Transverse colon (tissue), 4 donors: ENCODE data around the gene SH2D7. TPM values are rescaled to one million over a fixed set of nuclear protein-coding genes. Genes with fewer than 3 reads are reported as not detected.
A peak's percentile ranks its signal among the peaks of the same experiment; 100 is the strongest.

Experiments used
- DNase-seq: peaks from one replicate; pipeline ENCODE4 v3.0.0-alpha.2; 2019
- H3K27ac ChIP-seq, 4 donors: fragments of 200-600 bp; sonication (generic); 2 replicates each; pipeline ENCODE4 v1.5.1; 2016 to 2018; ENCODE audit warnings: inconsistent platforms in 4 of 4
- H3K27me3 ChIP-seq: fragments of 200-600 bp; sonication (generic); 2 replicates; pipeline ENCODE4 v1.5.1; 2017; ENCODE audit warnings: inconsistent platforms
- H3K36me3 ChIP-seq, 4 donors: fragments of 200-600 bp; sonication (generic); 2 replicates each; pipeline ENCODE4 v1.5.1; 2017 to 2019; ENCODE audit warnings: inconsistent platforms in 4 of 4
- H3K4me1 ChIP-seq, 4 donors: fragments of 200-600 bp; sonication (generic); 2 replicates each; pipeline ENCODE4 v1.5.1; 2017 to 2020; ENCODE audit warnings: inconsistent platforms in 4 of 4
- H3K4me3 ChIP-seq, 4 donors: fragments of 200-600 bp; sonication (generic); 1 replicate in 1 of 4; 2 replicates in 3 of 4; pipeline versions ENCODE4 v1.5.1 to v1.6.1; 2017 to 2019; ENCODE audit warnings: inconsistent platforms in 4 of 4
- H3K9me3 ChIP-seq, 2 donors: fragments of 200-600 bp; sonication (generic); 2 replicates each; pipeline ENCODE4 v1.5.1; 2017 to 2019; ENCODE audit warnings: inconsistent platforms in 2 of 2
- EP300 ChIP-seq: sonication (generic); formaldehyde crosslinking; IDR thresholded peaks from one replicate; pipeline ENCODE4 v1.6.1; 2017; ENCODE audit warnings: antibody characterized with exemption, low read depth
- POLR2A ChIP-seq: fragments of 450-650 bp; IDR thresholded peaks from one replicate; pipeline ENCODE4 v1.6.1; 2016; ENCODE audit warnings: antibody characterized with exemption, mild to moderate bottlenecking, moderate library complexity
- POLR2AphosphoS5 ChIP-seq, 3 donors: sonication (generic); formaldehyde crosslinking; IDR thresholded peaks; one replicate each; pipeline ENCODE4 v1.6.1; 2016; ENCODE audit warnings: antibody characterized with exemption in 3 of 3
- WGBS, 2 donors: methylation state at CpG; one replicate each; pipeline ENCODE4 v1.1.5; 2018; ENCODE audit warnings: low coverage in 1 of 2; 5-methylcytosine and 5-hydroxymethylcytosine counted together
- in situ Hi-C, 4 donors: fragments of 200-750 bp; cut with MboI; loops; one replicate each; pipeline versions ENCODE4 v1.15.0 to v1.15.1; 2017; ENCODE audit warnings: low sequenced_read_pairs in 3 of 4, low pct_ligation_motif_present in 1 of 4, low pct_unique_long_range_greater_than_20kb in 1 of 4
- intact Hi-C: fragments of 100-400 bp; cut with DNase I; formaldehyde crosslinking; loops from one replicate; pipeline ENCODE4 v1.15.1; 2023; ENCODE audit warnings: low total_unique reads
- total RNA-seq, 4 donors: library from RNA; depleted of rRNA; stranded (reverse); fragments of >200 nt; gene quantifications; one replicate each; pipeline ENCODE4 v1.1.0, GENCODE V29; 2016
- TF ChIP-seq, protein P1 (sequence below), 5 experiments: fragments of 200-600 bp in 3 of 5; fragments of 450-650 bp in 2 of 5; sonication (generic) in 3 of 5; IDR thresholded peaks; 1 replicate in 2 of 5; 2 replicates in 3 of 5; pipeline ENCODE4 v1.5.1; 2016 to 2017; ENCODE audit warnings: antibody characterized with exemption in 5 of 5, inconsistent platforms in 3 of 5, mild to moderate bottlenecking in 2 of 5, moderate library complexity in 1 of 5

The SH2D7 gene
- total RNA-seq, 4 donors from 2014 or later: 6.0 to 9.7 (median 9.3) TPM; not detected in 1

DNA sequence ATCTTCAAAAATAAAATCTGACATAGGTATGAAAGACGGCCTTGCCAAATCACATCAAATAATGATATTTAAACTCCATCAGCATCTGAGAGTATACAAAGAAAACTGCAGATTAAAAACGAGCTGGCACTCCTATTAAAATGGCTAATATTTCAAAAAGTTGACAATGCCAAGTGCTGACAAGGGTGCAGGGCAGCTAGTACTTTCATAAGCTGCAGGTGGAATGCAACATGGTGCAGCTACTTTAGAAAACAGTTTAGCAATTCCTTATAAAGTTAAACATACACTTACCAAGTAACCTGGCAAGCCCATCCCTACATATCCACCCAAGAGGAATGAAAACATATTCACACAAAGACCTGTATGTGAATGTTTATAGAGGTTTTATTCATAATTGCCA is 37.8 kb upstream of the SH2D7 start:
- no peak overlapping the region for H3K27ac ChIP-seq
- H3K36me3 ChIP-seq: peaks cover 0 to 5% (median 0%) of the 10 kb centered on the region in 4 donors
- H3K4me3 ChIP-seq: no peak overlapping the region
- H3K9me3 ChIP-seq: no peaks in the 10 kb centered on the region
- TF ChIP-seq, protein P1, sequence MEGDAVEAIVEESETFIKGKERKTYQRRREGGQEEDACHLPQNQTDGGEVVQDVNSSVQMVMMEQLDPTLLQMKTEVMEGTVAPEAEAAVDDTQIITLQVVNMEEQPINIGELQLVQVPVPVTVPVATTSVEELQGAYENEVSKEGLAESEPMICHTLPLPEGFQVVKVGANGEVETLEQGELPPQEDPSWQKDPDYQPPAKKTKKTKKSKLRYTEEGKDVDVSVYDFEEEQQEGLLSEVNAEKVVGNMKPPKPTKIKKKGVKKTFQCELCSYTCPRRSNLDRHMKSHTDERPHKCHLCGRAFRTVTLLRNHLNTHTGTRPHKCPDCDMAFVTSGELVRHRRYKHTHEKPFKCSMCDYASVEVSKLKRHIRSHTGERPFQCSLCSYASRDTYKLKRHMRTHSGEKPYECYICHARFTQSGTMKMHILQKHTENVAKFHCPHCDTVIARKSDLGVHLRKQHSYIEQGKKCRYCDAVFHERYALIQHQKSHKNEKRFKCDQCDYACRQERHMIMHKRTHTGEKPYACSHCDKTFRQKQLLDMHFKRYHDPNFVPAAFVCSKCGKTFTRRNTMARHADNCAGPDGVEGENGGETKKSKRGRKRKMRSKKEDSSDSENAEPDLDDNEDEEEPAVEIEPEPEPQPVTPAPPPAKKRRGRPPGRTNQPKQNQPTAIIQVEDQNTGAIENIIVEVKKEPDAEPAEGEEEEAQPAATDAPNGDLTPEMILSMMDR (IDR thresholded peaks at IDR 0.05): no peak
- no peak for TF ChIP-seq POLR2AphosphoS5 (IDR thresholded peaks at IDR 0.05)
- TF ChIP-seq EP300: no peak
- TF ChIP-seq POLR2A: no peak
- DNase-seq: no peak
- no peaks in the 10 kb centered on the region for H3K27me3 ChIP-seq
- intact Hi-C loops (loop anchor here (10.0 kb wide), 1 partner anchor 680 kb away; no protein-coding TSS in a partner anchor), in situ Hi-C loops (no loop called here)
- WGBS, 2 donors: 60 to 81% methylated on average over 2 of the region's 2 CpGs
- H3K4me1 ChIP-seq: peaks cover 64 to 89% (median 84%) of the 10 kb centered on the region in 4 donors

DNA sequence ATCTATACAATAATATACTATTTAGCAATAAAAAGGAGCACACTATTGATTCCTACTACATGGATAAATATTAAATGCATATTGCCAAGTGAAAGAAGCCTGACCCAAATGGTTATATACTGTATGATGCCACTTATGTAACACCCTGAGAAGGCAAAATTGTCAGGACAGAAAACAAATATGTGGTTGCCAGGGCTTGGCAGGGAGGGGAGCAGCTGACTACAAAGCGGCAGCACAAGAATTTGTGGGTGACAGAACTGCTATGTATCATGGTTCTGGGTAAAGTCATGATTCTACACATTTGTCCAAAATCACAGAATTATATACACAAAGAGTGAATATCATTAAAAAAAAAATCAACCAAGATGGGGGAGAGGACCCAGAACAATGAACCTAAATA is 37.4 kb upstream of the SH2D7 start:
- intact Hi-C loops (loop anchor here (10.0 kb wide), 1 partner anchor 680 kb away; no protein-coding TSS in a partner anchor), in situ Hi-C loops (no loop called here)
- H3K27me3 ChIP-seq: no peaks in the 10 kb centered on the region
- no peak for DNase-seq
- 67 to 88% methylated on average over 1 of the region's 1 CpG for WGBS, 2 donors
- peaks cover 0 to 5% (median 0%) of the 10 kb centered on the region in 4 donors for H3K36me3 ChIP-seq
- peak overlapping the region in 2 of 4 donors; percentile 71 to 84 for H3K27ac ChIP-seq
- no peak for TF ChIP-seq EP300
- no peak for TF ChIP-seq POLR2AphosphoS5 (IDR thresholded peaks at IDR 0.05)
- no peak for TF ChIP-seq POLR2A
- TF ChIP-seq, protein P1 (IDR thresholded peaks at IDR 0.05): no peak
- peaks cover 62 to 89% (median 84%) of the 10 kb centered on the region in 4 donors for H3K4me1 ChIP-seq
- H3K4me3 ChIP-seq: no peak overlapping the region
- H3K9me3 ChIP-seq: no peaks in the 10 kb centered on the region

DNA sequence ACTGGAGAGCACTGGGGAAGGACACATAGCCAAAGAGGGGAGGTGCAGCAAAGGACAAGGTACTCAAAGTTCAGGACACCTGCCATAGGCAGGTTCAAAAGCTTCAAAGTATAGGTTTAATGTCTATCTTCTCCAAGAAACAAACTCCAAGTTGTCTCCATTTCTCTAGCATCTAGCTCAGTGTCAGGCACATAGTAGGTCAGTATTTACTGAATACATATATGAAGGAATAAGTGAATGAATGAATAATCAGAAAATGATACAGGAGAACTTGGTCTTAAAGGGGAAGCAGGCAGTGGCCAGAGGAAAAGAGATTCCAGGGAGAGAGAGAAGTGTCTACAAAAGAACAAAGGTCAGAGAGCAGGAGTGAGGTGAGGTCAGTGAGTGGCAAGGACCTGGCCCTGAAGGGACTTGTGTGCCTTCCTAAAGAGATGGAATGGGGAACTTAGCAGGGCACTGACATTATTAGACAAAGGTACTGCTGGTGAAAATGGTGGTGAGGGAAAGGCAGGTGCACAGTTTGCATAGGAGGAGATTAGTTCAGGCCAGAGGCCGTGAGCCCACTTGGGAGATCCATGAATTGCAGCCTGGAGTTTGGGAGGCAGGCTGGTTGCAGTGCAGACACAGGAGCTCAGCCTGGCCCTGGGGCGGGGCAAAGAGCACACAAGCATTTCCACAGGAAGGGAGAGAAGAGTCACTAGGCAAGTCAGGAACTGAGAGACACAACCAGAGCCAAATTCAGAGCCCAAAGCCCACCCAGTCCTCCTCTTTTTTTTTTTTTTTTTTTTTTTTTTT is 36.2 kb upstream of the SH2D7 start:
- H3K36me3 ChIP-seq: peaks cover 0 to 5% (median 0%) of the 10 kb centered on the region in 4 donors
- peak; percentile 66 for DNase-seq
- no peaks in the 10 kb centered on the region for H3K9me3 ChIP-seq
- no peak for TF ChIP-seq POLR2A
- no peak for TF ChIP-seq POLR2AphosphoS5 (IDR thresholded peaks at IDR 0.05)
- TF ChIP-seq, protein P1 (IDR thresholded peaks at IDR 0.05): no peak
- TF ChIP-seq EP300: no peak
- intact Hi-C loops (loop anchor here (10.0 kb wide), 1 partner anchor 679 kb away; no protein-coding TSS in a partner anchor), in situ Hi-C loops (no loop called here)
- H3K27ac ChIP-seq: peak overlapping the region; percentile 71 to 85 (median 78)
- WGBS, 2 donors: 23% methylated on average over 2 of the region's 2 CpGs; no CpG with 5 or more reads in 1 of the 2 donors
- peaks cover 53 to 87% (median 81%) of the 10 kb centered on the region in 4 donors for H3K4me1 ChIP-seq
- no peak overlapping the region for H3K4me3 ChIP-seq
- H3K27me3 ChIP-seq: no peaks in the 10 kb centered on the region

DNA sequence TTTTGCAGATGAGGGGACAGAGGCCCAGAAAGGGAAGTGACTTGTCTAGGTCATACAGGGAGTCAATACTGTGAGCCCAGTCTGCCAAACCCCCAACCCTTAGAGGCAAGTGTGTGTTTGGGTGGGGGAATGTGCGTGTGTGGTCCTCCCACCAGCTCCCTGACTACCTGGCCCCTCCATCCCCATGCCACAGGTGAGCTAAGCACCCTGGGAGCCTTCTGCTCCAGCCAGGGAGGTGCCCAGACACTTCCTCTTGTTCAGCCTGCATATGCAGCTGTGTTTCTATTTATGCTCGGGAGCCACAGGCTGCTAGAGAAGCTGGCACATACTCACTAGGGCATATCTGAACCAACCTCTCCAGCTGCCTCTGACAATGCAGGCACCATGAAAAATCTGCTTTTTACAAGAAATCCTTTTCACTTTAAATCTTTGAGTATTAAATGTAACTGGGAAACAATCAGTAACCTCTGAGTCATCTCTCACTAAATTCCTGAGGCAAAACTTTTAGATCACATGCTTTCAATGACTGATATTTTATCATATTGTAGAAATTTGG is 35.6 kb upstream of the SH2D7 start:
- peaks cover 0 to 5% (median 0%) of the 10 kb centered on the region in 4 donors for H3K36me3 ChIP-seq
- intact Hi-C loops: loop anchor here (10.0 kb wide), 1 partner anchor 678 kb away; no protein-coding TSS in a partner anchor
- in situ Hi-C loops: no loop called here
- H3K27me3 ChIP-seq: no peaks in the 10 kb centered on the region
- H3K27ac ChIP-seq: peak overlapping the region; percentile 71 to 85 (median 78)
- no peak for DNase-seq
- WGBS, 2 donors: 29% methylated on average over 2 of the region's 2 CpGs; no CpG with 5 or more reads in 1 of the 2 donors
- TF ChIP-seq POLR2A (no peak), POLR2AphosphoS5 (IDR thresholded peaks at IDR 0.05) (no peak), EP300 (no peak)
- TF ChIP-seq, protein P1 (IDR thresholded peaks at IDR 0.05): no peak
- no peak overlapping the region for H3K4me3 ChIP-seq
- H3K9me3 ChIP-seq: no peaks in the 10 kb centered on the region
- H3K4me1 ChIP-seq: peaks cover 46 to 87% (median 78%) of the 10 kb centered on the region in 4 donors
